Mesenchymal stem cell (in vitro differentiated cells and primary cell): ENCODE results near the gene TRIM16.
A peak's percentile ranks its signal among the peaks of the same experiment; 100 is the strongest.
"Not testable (repeated sequence)": the region's sequence is repeated elsewhere in the genome, so short reads cannot be mapped to it uniquely, and the experiment has no call there.

Experiments used
- DNase-seq: peaks from one replicate; pipeline ENCODE4 v3.0.0-alpha.2; 2013
- H2AFZ ChIP-seq: one replicate; pipeline ENCODE4 v1.6.1; 2013; ENCODE audit warnings: low read depth, mild to moderate bottlenecking, control low read depth, inconsistent platforms, low read length, moderate library complexity
- H2AK5ac ChIP-seq: 2 replicates; pipeline ENCODE4 v1.6.1; 2013; ENCODE audit warnings: low read length, moderate library complexity, mild to moderate bottlenecking, inconsistent platforms; ENCODE audit not compliant: severe bottlenecking
- H2BK120ac ChIP-seq: one replicate; pipeline ENCODE4 v1.6.1; 2013; ENCODE audit warnings: low read depth, mild to moderate bottlenecking, inconsistent platforms, low read length, moderate library complexity
- H2BK12ac ChIP-seq, 2 experiments: one replicate each; pipeline ENCODE4 v1.6.1; 2013; ENCODE audit warnings: inconsistent platforms in 2 of 2, low read length in 2 of 2, mild to moderate bottlenecking in 2 of 2, moderate library complexity in 2 of 2, control low read depth in 1 of 2
- H2BK15ac ChIP-seq: one replicate; pipeline ENCODE4 v1.6.1; 2013; ENCODE audit warnings: mild to moderate bottlenecking, low read depth, inconsistent platforms; ENCODE audit not compliant: poor library complexity, severe bottlenecking
- H2BK5ac ChIP-seq: 2 replicates; pipeline ENCODE4 v1.6.1; 2013; ENCODE audit warnings: low read depth, mild to moderate bottlenecking, low read length, control low read depth, inconsistent platforms; ENCODE audit not compliant: poor library complexity, severe bottlenecking
- H3K14ac ChIP-seq, 2 experiments: one replicate each; pipeline ENCODE4 v1.6.1; 2013; ENCODE audit warnings: inconsistent platforms in 2 of 2, low read length in 2 of 2, control low read depth in 1 of 2, mild to moderate bottlenecking in 1 of 2, moderate library complexity in 1 of 2
- H3K18ac ChIP-seq, 2 experiments: one replicate each; pipeline ENCODE4 v1.6.1; 2013; ENCODE audit warnings: inconsistent platforms in 2 of 2, low read length in 2 of 2, control low read depth in 1 of 2, low read depth in 1 of 2, mild to moderate bottlenecking in 1 of 2
- H3K23ac ChIP-seq, 2 experiments: one replicate each; pipeline ENCODE4 v1.6.1; 2013; ENCODE audit warnings: inconsistent platforms in 2 of 2, low read length in 2 of 2, mild to moderate bottlenecking in 2 of 2, moderate library complexity in 2 of 2, control low read depth in 1 of 2
- H3K27ac ChIP-seq: 2 replicates; pipeline ENCODE4 v1.5.1; 2013; ENCODE audit warnings: mild to moderate bottlenecking, moderate library complexity, low read length, control low read depth, inconsistent platforms; ENCODE audit not compliant: poor library complexity, severe bottlenecking
- H3K27me3 ChIP-seq, 2 experiments: 2 replicates each; pipeline versions ENCODE4 v1.6.1 to v1.7.0; 2013; ENCODE audit warnings: low read length in 2 of 2, mild to moderate bottlenecking in 2 of 2, moderate library complexity in 2 of 2, control low read depth in 1 of 2, inconsistent platforms in 1 of 2; ENCODE audit not compliant: control insufficient read depth in 1 of 2, insufficient read depth in 1 of 2
- H3K36me3 ChIP-seq, 2 experiments: 2 replicates each; pipeline versions ENCODE4 v1.6.1 to v1.7.0; 2013; ENCODE audit warnings: low read length in 2 of 2, control low read depth in 1 of 2, inconsistent platforms in 1 of 2, low read depth in 1 of 2, mild to moderate bottlenecking in 1 of 2; ENCODE audit not compliant: insufficient read depth in 2 of 2, control insufficient read depth in 1 of 2
- H3K4ac ChIP-seq, 2 experiments: one replicate each; pipeline ENCODE4 v1.6.1; 2013; ENCODE audit warnings: inconsistent platforms in 2 of 2, low read length in 2 of 2, mild to moderate bottlenecking in 2 of 2, moderate library complexity in 2 of 2, control low read depth in 1 of 2, low read depth in 1 of 2
- H3K4me1 ChIP-seq: 2 replicates; pipeline ENCODE4 v1.6.1; 2013; ENCODE audit warnings: low read depth, low read length, control low read depth; ENCODE audit not compliant: control insufficient read depth, insufficient read depth
- H3K4me2 ChIP-seq: 2 replicates; pipeline ENCODE4 v1.6.1; 2013; ENCODE audit warnings: low read length, mild to moderate bottlenecking, inconsistent platforms; ENCODE audit not compliant: poor library complexity, severe bottlenecking
- H3K4me3 ChIP-seq, 2 experiments: 2 replicates each; pipeline versions ENCODE4 v1.5.1 to v1.7.0; 2013; ENCODE audit warnings: low read length in 2 of 2, mild to moderate bottlenecking in 2 of 2, control low read depth in 1 of 2, low read depth in 1 of 2; ENCODE audit not compliant: insufficient read depth in 1 of 2
- H3K79me1 ChIP-seq: replicated peaks from 2 replicates; pipeline ENCODE4 v1.6.1; 2013; ENCODE audit warnings: mild to moderate bottlenecking, control low read depth, low read length, inconsistent platforms; ENCODE audit not compliant: poor library complexity, severe bottlenecking
- H3K9ac ChIP-seq: 2 replicates; pipeline ENCODE4 v1.7.0; 2013; ENCODE audit warnings: mild to moderate bottlenecking, low read length, moderate library complexity
- H3K9me3 ChIP-seq: 2 replicates; pipeline ENCODE4 v1.7.0; 2013; ENCODE audit warnings: mild to moderate bottlenecking, low read length; ENCODE audit not compliant: control insufficient read depth
- H4K8ac ChIP-seq: one replicate; pipeline ENCODE4 v1.6.1; 2013; ENCODE audit warnings: inconsistent platforms, mild to moderate bottlenecking, low read length, moderate library complexity
- H4K91ac ChIP-seq: one replicate; pipeline ENCODE4 v1.6.1; 2013; ENCODE audit warnings: mild to moderate bottlenecking, low read length, inconsistent platforms
- WGBS: methylation state at CpG from one replicate; pipeline ENCODE4 v1.1.7; 2013; ENCODE audit warnings: mixed read lengths; 5-methylcytosine and 5-hydroxymethylcytosine counted together

The TRIM16 gene

DNA sequence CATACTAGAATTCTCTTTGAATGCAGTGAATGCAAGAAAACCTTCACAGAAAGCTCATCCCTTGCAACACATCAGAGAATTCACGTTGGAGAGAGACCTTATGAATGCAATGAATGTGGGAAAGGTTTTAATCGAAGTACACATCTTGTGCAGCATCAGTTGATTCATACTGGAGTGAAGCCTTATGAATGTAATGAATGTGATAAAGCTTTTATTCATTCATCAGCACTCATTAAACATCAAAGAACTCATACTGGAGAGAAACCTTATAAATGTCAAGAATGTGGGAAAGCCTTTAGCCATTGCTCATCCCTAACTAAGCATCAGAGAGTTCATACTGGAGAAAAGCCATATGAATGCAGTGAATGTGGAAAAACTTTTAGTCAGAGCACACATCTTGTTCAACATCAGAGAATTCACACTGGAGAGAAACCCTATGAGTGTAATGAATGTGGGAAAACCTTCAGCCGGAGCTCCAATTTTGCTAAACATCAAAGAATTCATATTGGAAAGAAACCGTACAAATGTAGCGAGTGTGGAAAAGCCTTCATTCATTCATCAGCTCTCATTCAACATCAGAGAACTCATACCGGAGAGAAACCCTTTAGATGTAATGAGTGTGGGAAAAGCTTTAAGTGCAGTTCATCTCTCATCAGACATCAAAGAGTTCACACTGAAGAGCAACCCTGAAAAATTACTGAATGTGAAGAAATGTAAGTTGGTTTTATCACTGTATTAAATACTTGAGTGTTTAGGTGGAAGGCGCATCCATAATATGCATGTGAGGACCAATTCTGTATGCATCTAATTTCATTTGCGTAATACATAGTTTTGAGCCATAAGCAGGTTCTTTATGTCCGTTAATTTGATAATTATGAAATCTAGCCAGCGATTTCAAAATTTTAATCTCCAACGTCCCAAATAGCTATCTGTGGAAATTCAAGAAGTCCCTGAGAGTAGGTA, 32.8 kb upstream of the TRIM16 start:
- not testable (repeated sequence) for H3K27ac ChIP-seq, H3K18ac ChIP-seq, H3K79me1 ChIP-seq, H4K8ac ChIP-seq, H3K4me3 ChIP-seq, H3K4me1 ChIP-seq, H2BK15ac ChIP-seq, H2AFZ ChIP-seq, H3K14ac ChIP-seq, H2AK5ac ChIP-seq, DNase-seq, H3K9ac ChIP-seq, H3K4me2 ChIP-seq, H2BK5ac ChIP-seq, H2BK120ac ChIP-seq, H2BK12ac ChIP-seq, H3K27me3 ChIP-seq, H3K23ac ChIP-seq, H3K4ac ChIP-seq, H4K91ac ChIP-seq
- Histone ChIP-seq H3K9me3 (peaks cover 56% of the 10 kb centered on the region), H3K36me3 (peaks cover 0 to 22% of the 10 kb centered on the region in 2 experiments)
- 98% methylated on average over 5 of the region's 11 CpGs for WGBS

DNA sequence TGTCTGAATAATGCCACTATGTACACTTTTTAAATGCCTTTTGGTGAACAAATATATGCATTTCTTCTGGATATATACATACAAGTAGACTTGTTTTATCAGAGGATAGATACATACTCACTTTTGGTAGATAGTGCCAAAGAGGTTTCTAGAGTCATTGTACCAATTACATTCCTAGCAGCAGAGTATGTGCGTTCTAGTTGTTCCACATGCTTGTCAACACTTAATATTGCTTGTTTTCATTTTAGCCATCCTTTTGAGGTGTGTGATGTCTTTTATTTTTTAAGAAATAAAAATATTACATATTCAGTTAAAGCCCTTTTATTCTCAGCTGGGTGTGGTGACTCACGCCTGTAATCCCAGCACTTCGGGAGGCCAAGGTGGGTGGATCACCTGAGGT, 24.8 kb upstream of the TRIM16 start:
- not testable (repeated sequence) for H3K23ac ChIP-seq, H4K8ac ChIP-seq, H3K4me2 ChIP-seq, H2BK12ac ChIP-seq, H2AK5ac ChIP-seq, H3K27ac ChIP-seq, H2AFZ ChIP-seq, H3K9ac ChIP-seq, DNase-seq, H2BK5ac ChIP-seq, H3K14ac ChIP-seq, H3K27me3 ChIP-seq, H3K79me1 ChIP-seq, H4K91ac ChIP-seq, H2BK120ac ChIP-seq, H3K4me1 ChIP-seq, H2BK15ac ChIP-seq, H3K18ac ChIP-seq, H3K4ac ChIP-seq
- Histone ChIP-seq H3K4me3 (peak overlapping the region in 1 of 2 experiments; percentile 46), H3K9me3 (peaks cover 67% of the 10 kb centered on the region), H3K36me3 (peaks cover 27 to 57% of the 10 kb centered on the region in 2 experiments)
- WGBS = 100% methylated on average over 2 of the region's 3 CpGs

GRCh38 chr17:15704813-15705212, 20.7 kb upstream of the TRIM16 start:
- not testable (repeated sequence) for H3K14ac ChIP-seq, H2BK120ac ChIP-seq, H4K8ac ChIP-seq, H3K4me2 ChIP-seq, H3K27me3 ChIP-seq, H2BK5ac ChIP-seq, H3K4ac ChIP-seq, H3K9ac ChIP-seq, H3K4me3 ChIP-seq, H2AK5ac ChIP-seq, H4K91ac ChIP-seq, DNase-seq, H2BK15ac ChIP-seq, H3K18ac ChIP-seq, H3K4me1 ChIP-seq, H2AFZ ChIP-seq, H3K23ac ChIP-seq, H2BK12ac ChIP-seq, H3K27ac ChIP-seq
- peaks cover 43% of the 10 kb centered on the region for H3K9me3 ChIP-seq
- peaks cover 11% of the 10 kb centered on the region for H3K79me1 ChIP-seq
- H3K36me3 ChIP-seq = peaks cover 33 to 48% of the 10 kb centered on the region in 2 experiments
- over 99% methylated on average over 24 of the region's 32 CpGs for WGBS

GRCh38 chr17:15704239-15704638, 20.1 kb upstream of the TRIM16 start:
- H3K14ac ChIP-seq, H4K91ac ChIP-seq, H3K4me1 ChIP-seq, H3K4ac ChIP-seq, H3K9ac ChIP-seq, H2AFZ ChIP-seq, H3K23ac ChIP-seq, H2BK120ac ChIP-seq, H2BK15ac ChIP-seq, H2AK5ac ChIP-seq, H3K27ac ChIP-seq, H3K18ac ChIP-seq, H3K27me3 ChIP-seq, H3K4me2 ChIP-seq, H3K4me3 ChIP-seq, H2BK12ac ChIP-seq, H4K8ac ChIP-seq, H2BK5ac ChIP-seq, DNase-seq: not testable (repeated sequence)
- Histone ChIP-seq H3K36me3 (peaks cover 33 to 44% of the 10 kb centered on the region in 2 experiments), H3K79me1 (peaks cover 11% of the 10 kb centered on the region), H3K9me3 (peaks cover 39% of the 10 kb centered on the region)
- 98% methylated on average over 10 of the region's 33 CpGs for WGBS
